ENCODE results near the gene NAT10.

DNA sequence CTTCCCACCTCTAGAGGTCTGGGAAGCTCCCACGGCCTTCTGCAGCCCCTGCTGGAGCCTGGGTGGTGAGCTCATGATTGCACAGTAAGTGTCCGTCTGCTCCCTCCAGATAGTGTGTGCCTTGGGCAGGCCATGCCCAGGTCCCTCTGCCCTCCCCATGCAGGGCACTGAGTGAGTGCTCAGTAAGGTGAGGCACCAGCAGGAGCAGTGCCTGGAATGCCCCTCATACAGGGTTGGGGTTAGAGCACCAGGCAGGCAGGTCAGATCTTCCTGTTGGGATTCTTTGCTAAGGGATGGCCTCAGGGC is 50.3 kb downstream of the NAT10 start:
- TF ChIP-seq POLR2AphosphoS5 (IDR thresholded peaks at IDR 0.05; ENCODE audit: low read depth), result no peak
- TF ChIP-seq, protein P1, sequence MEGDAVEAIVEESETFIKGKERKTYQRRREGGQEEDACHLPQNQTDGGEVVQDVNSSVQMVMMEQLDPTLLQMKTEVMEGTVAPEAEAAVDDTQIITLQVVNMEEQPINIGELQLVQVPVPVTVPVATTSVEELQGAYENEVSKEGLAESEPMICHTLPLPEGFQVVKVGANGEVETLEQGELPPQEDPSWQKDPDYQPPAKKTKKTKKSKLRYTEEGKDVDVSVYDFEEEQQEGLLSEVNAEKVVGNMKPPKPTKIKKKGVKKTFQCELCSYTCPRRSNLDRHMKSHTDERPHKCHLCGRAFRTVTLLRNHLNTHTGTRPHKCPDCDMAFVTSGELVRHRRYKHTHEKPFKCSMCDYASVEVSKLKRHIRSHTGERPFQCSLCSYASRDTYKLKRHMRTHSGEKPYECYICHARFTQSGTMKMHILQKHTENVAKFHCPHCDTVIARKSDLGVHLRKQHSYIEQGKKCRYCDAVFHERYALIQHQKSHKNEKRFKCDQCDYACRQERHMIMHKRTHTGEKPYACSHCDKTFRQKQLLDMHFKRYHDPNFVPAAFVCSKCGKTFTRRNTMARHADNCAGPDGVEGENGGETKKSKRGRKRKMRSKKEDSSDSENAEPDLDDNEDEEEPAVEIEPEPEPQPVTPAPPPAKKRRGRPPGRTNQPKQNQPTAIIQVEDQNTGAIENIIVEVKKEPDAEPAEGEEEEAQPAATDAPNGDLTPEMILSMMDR (IDR thresholded peaks at IDR 0.05; ENCODE audit: insufficient read depth, low read length), result no peak
- TF ChIP-seq, protein P2, sequence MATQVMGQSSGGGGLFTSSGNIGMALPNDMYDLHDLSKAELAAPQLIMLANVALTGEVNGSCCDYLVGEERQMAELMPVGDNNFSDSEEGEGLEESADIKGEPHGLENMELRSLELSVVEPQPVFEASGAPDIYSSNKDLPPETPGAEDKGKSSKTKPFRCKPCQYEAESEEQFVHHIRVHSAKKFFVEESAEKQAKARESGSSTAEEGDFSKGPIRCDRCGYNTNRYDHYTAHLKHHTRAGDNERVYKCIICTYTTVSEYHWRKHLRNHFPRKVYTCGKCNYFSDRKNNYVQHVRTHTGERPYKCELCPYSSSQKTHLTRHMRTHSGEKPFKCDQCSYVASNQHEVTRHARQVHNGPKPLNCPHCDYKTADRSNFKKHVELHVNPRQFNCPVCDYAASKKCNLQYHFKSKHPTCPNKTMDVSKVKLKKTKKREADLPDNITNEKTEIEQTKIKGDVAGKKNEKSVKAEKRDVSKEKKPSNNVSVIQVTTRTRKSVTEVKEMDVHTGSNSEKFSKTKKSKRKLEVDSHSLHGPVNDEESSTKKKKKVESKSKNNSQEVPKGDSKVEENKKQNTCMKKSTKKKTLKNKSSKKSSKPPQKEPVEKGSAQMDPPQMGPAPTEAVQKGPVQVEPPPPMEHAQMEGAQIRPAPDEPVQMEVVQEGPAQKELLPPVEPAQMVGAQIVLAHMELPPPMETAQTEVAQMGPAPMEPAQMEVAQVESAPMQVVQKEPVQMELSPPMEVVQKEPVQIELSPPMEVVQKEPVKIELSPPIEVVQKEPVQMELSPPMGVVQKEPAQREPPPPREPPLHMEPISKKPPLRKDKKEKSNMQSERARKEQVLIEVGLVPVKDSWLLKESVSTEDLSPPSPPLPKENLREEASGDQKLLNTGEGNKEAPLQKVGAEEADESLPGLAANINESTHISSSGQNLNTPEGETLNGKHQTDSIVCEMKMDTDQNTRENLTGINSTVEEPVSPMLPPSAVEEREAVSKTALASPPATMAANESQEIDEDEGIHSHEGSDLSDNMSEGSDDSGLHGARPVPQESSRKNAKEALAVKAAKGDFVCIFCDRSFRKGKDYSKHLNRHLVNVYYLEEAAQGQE (IDR thresholded peaks at IDR 0.05; ENCODE audit: insufficient replicate concordance, low read depth), result no peak
- no peak for TF ChIP-seq SPI1 (IDR thresholded peaks at IDR 0.05; ENCODE audit: borderline replicate concordance, low read depth)

Data from HL-60 (cell line).